H1 (cell line): ENCODE results near the gene ATP6AP1. TPM values are rescaled to one million over a fixed set of nuclear protein-coding genes. Genes with fewer than 3 reads are reported as not detected.

Experiments used
- CTCF ChIA-PET: fragments of 300-600 bp; sonication (Branson Sonifier 250); formaldehyde crosslinking; loops from one replicate; lab custom pipeline; 2021; ENCODE audit not compliant: partially characterized antibody; lab: Charles Lee
- POLR2A ChIA-PET: fragments of 300-600 bp; sonication (Branson Sonifier 250); formaldehyde crosslinking; loops from one replicate; lab custom pipeline; 2021; ENCODE audit warnings: inconsistent platforms; ENCODE audit not compliant: partially characterized antibody; lab: Charles Lee
- DNase-seq, 2 experiments: peaks; one replicate each; pipeline versions ENCODE4 v3.0.0 to v3.0.0-alpha.2; 2010 to 2022; ENCODE audit warnings: low spot score in 2 of 2, low read depth in 1 of 2, mixed read lengths in 1 of 2
- FAIRE-seq: peaks from 2 replicates; lab custom pipeline; 2011; peaks lifted over from hg19 to GRCh38; lab: Jason Lieb, UNC
- H2AFZ ChIP-seq: 2 replicates; pipeline ENCODE4 v1.8.1; 2012; ENCODE audit warnings: low read length, inconsistent platforms
- H2AK5ac ChIP-seq: 2 replicates; pipeline ENCODE4 v1.6.1; 2013; ENCODE audit warnings: low read depth, low read length
- H2BK120ac ChIP-seq: replicated peaks from 2 replicates; pipeline ENCODE3; 2013; ENCODE audit warnings: low read depth, low read length, inconsistent platforms
- H2BK12ac ChIP-seq: 2 replicates; pipeline ENCODE4 v1.6.1; 2013; ENCODE audit warnings: low read depth, low read length
- H2BK15ac ChIP-seq: 2 replicates; pipeline ENCODE4 v1.6.1; 2013; ENCODE audit warnings: low read length
- H2BK20ac ChIP-seq: 2 replicates; pipeline ENCODE4 v1.6.1; 2013; ENCODE audit warnings: low read length
- H2BK5ac ChIP-seq: 2 replicates; pipeline ENCODE4 v1.6.1; 2013; ENCODE audit warnings: low read depth, low read length
- H3K14ac ChIP-seq: 2 replicates; pipeline ENCODE4 v1.6.1; 2013; ENCODE audit warnings: inconsistent platforms; ENCODE audit not compliant: insufficient read length
- H3K18ac ChIP-seq: 2 replicates; pipeline ENCODE4 v1.6.1; 2013; ENCODE audit warnings: low read length; ENCODE audit errors: extremely low read depth
- H3K23ac ChIP-seq: 2 replicates; pipeline ENCODE4 v1.6.1; 2013; ENCODE audit warnings: inconsistent platforms; ENCODE audit not compliant: insufficient read length
- H3K23me2 ChIP-seq: 2 replicates; pipeline ENCODE4 v1.6.1; 2013; ENCODE audit warnings: low read depth, low read length
- H3K27ac ChIP-seq: 2 replicates; pipeline ENCODE4 v1.6.1; 2011; ENCODE audit warnings: low read depth, low read length, inconsistent platforms
- H3K27me3 ChIP-seq, 4 experiments: replicated peaks in 1 of 4; 1 replicate in 1 of 4; 2 replicates in 3 of 4; pipeline versions ENCODE4 v1.6.1 to v1.8.1; 2011 to 2013; ENCODE audit warnings: low read length in 3 of 4, mild to moderate bottlenecking in 3 of 4, inconsistent platforms in 2 of 4, mixed read lengths in 2 of 4, moderate library complexity in 1 of 4; ENCODE audit not compliant: control insufficient read depth in 3 of 4, insufficient read depth in 3 of 4; ENCODE audit errors: extremely low read depth in 1 of 4
- H3K36me3 ChIP-seq, 4 experiments: 2 replicates each; pipeline versions ENCODE4 v1.6.1 to v1.8.1; 2011 to 2013; ENCODE audit warnings: mild to moderate bottlenecking in 4 of 4, low read length in 3 of 4, moderate library complexity in 2 of 4, control low read depth in 1 of 4, inconsistent platforms in 1 of 4; ENCODE audit not compliant: insufficient read depth in 4 of 4, control insufficient read depth in 2 of 4
- H3K4ac ChIP-seq: replicated peaks from 2 replicates; pipeline ENCODE3; 2013; ENCODE audit warnings: low read length, low read depth, mixed read lengths, inconsistent platforms; ENCODE audit not compliant: insufficient read length
- H3K4me1 ChIP-seq, 4 experiments: replicated peaks in 1 of 4; 1 replicate in 1 of 4; 2 replicates in 3 of 4; pipeline versions ENCODE4 v1.6.1 to v1.8.1; 2011 to 2013; ENCODE audit warnings: low read length in 3 of 4, inconsistent platforms in 2 of 4, mixed read lengths in 1 of 4; ENCODE audit not compliant: insufficient read depth in 4 of 4, control insufficient read depth in 3 of 4
- H3K4me2 ChIP-seq, 2 experiments: 2 replicates each; pipeline versions ENCODE4 v1.6.1 to v1.8.1; 2011 to 2013; ENCODE audit warnings: low read depth in 2 of 2, low read length in 2 of 2, control low read depth in 1 of 2, inconsistent platforms in 1 of 2, mild to moderate bottlenecking in 1 of 2; ENCODE audit not compliant: insufficient read depth in 1 of 2
- H3K4me3 ChIP-seq, 4 experiments: fragments of 200-600, 300-600 bp in 1 of 4; sonication (generic), shearing (Covaris generic), sonication (Bioruptor Twin) in 1 of 4; 2 replicates each; pipeline versions ENCODE4 v1.5.1 to v1.8.1; 2011 to 2016; ENCODE audit warnings: low read length in 4 of 4, low read depth in 3 of 4, control low read depth in 2 of 4, inconsistent platforms in 2 of 4, mild to moderate bottlenecking in 2 of 4, mixed read lengths in 1 of 4, moderate library complexity in 1 of 4; ENCODE audit not compliant: insufficient read depth in 2 of 4; ENCODE audit errors: extremely low read depth in 1 of 4
- H3K56ac ChIP-seq: replicated peaks from 2 replicates; pipeline ENCODE3; 2013; ENCODE audit warnings: low read depth, mild to moderate bottlenecking, mixed read lengths, low read length, inconsistent platforms; ENCODE audit not compliant: insufficient read length
- H3K79me1 ChIP-seq: 2 replicates; pipeline ENCODE4 v1.6.1; 2013; ENCODE audit warnings: low read depth, low read length, control low read depth
- H3K79me2 ChIP-seq, 2 experiments: 2 replicates each; pipeline versions ENCODE4 v1.6.1 to v1.8.1; 2012 to 2013; ENCODE audit warnings: low read length in 2 of 2, mild to moderate bottlenecking in 2 of 2, inconsistent platforms in 1 of 2; ENCODE audit not compliant: insufficient read depth in 2 of 2, control insufficient read depth in 1 of 2
- H3K9ac ChIP-seq, 4 experiments: replicated peaks in 1 of 4; 1 replicate in 1 of 4; 2 replicates in 3 of 4; pipeline versions ENCODE4 v1.6.1 to v1.8.1; 2011 to 2013; ENCODE audit warnings: low read depth in 3 of 4, low read length in 3 of 4, control low read depth in 2 of 4, mild to moderate bottlenecking in 2 of 4, moderate library complexity in 2 of 4, inconsistent platforms in 1 of 4; ENCODE audit errors: extremely low read depth in 1 of 4
- H3K9me3 ChIP-seq, 2 experiments: 2 replicates each; pipeline versions ENCODE4 v1.6.1 to v1.8.1; 2012 to 2013; ENCODE audit warnings: mild to moderate bottlenecking in 2 of 2, moderate library complexity in 2 of 2, control low read depth in 1 of 2, inconsistent platforms in 1 of 2, low read depth in 1 of 2, low read length in 1 of 2, mixed read lengths in 1 of 2; ENCODE audit not compliant: insufficient read depth in 2 of 2
- H4K20me1 ChIP-seq, 2 experiments: replicated peaks in 1 of 2; 2 replicates each; pipeline versions ENCODE3 to v1.8.1; 2011 to 2013; ENCODE audit warnings: inconsistent platforms in 2 of 2, low read length in 2 of 2, mild to moderate bottlenecking in 1 of 2; ENCODE audit not compliant: insufficient read depth in 2 of 2, control insufficient read depth in 1 of 2
- H4K5ac ChIP-seq: 2 replicates; pipeline ENCODE4 v1.6.1; 2013; ENCODE audit warnings: low read length, low read depth, mixed read lengths, inconsistent platforms; ENCODE audit not compliant: insufficient read length
- H4K8ac ChIP-seq: 2 replicates; pipeline ENCODE4 v1.8.0; 2013; ENCODE audit warnings: mild to moderate bottlenecking, moderate library complexity, low read length, inconsistent platforms; ENCODE audit not compliant: insufficient read depth; ENCODE audit errors: extremely low read depth
- H4K91ac ChIP-seq: replicated peaks from 2 replicates; pipeline ENCODE3; 2013; ENCODE audit warnings: low read length, mixed read lengths, inconsistent platforms; ENCODE audit not compliant: insufficient read length
- BCL11A ChIP-seq, 2 experiments: IDR thresholded peaks; one replicate each; pipeline ENCODE4 v1.6.1; 2011; ENCODE audit warnings: low read depth in 2 of 2, low read length in 2 of 2, mild to moderate bottlenecking in 2 of 2
- CBX5 ChIP-seq: fragments of 300-800, 300-1000 bp; sonication (generic); IDR thresholded peaks from 2 replicates; pipeline ENCODE4 v1.7.1; 2016; ENCODE audit warnings: antibody characterized with exemption, low read length, low read depth
- CHD1 ChIP-seq: IDR thresholded peaks from 2 replicates; pipeline ENCODE4 v1.6.1; 2012; ENCODE audit warnings: low read depth, low read length, improper control_type of control experiment
- EP300 ChIP-seq, 2 experiments: IDR thresholded peaks; 1 replicate in 1 of 2; 2 replicates in 1 of 2; pipeline ENCODE4 v1.6.1; 2011 to 2012; ENCODE audit warnings: low read depth in 2 of 2, low read length in 2 of 2, mild to moderate bottlenecking in 2 of 2, borderline replicate concordance in 1 of 2, inconsistent platforms in 1 of 2, moderate library complexity in 1 of 2
- JUND ChIP-seq: IDR thresholded peaks from 2 replicates; pipeline ENCODE4 v1.6.1; 2011; ENCODE audit warnings: mild to moderate bottlenecking, improper control_type of control experiment, low read length
- PHF8 ChIP-seq: fragments of 200-600 bp; sonication (generic); conservative IDR thresholded peaks from 2 replicates; pipeline ENCODE4 v1.7.1; 2012; ENCODE audit warnings: low read depth, mild to moderate bottlenecking, inconsistent platforms, low read length, moderate library complexity
- POLR2A ChIP-seq, 2 experiments: IDR thresholded peaks; 1 replicate in 1 of 2; 2 replicates in 1 of 2; pipeline ENCODE4 v1.6.1; 2011; ENCODE audit warnings: low read depth in 2 of 2, low read length in 2 of 2, mild to moderate bottlenecking in 2 of 2; ENCODE audit errors: control extremely low read depth in 1 of 2
- RNF2 ChIP-seq: fragments of 200-900, 300-1000 bp; sonication (generic); IDR thresholded peaks from 2 replicates; pipeline ENCODE4 v1.7.1; 2016; ENCODE audit warnings: borderline replicate concordance, low read depth, mild to moderate bottlenecking, antibody characterized with exemption, low read length; ENCODE audit not compliant: poor library complexity, severe bottlenecking; ENCODE audit errors: missing control alignments
- TAF1 ChIP-seq: IDR thresholded peaks from 2 replicates; pipeline ENCODE4 v1.6.1; 2011; ENCODE audit warnings: mild to moderate bottlenecking, low read depth, low read length
- TBP ChIP-seq: IDR thresholded peaks from 2 replicates; pipeline ENCODE4 v1.6.1; 2011; ENCODE audit warnings: low read depth, low read length, improper control_type of control experiment
- WGBS, 2 experiments: shearing (Covaris generic) in 1 of 2; methylation state at CpG; one replicate each; pipeline versions ENCODE4 v1.1.6 to v1.1.7; 2013 to 2015; ENCODE audit warnings: low lambda C conversion rate in 2 of 2, mixed read lengths in 2 of 2, inconsistent platforms in 1 of 2, low coverage in 1 of 2, missing lambda C conversion rate in 1 of 2; ENCODE audit not compliant: insufficient replicate concordance in 2 of 2, insufficient coverage in 1 of 2, insufficient read length in 1 of 2; ENCODE audit errors: extremely low coverage in 1 of 2, missing lambda C conversion rate in 1 of 2; 5-methylcytosine and 5-hydroxymethylcytosine counted together
- polyA plus RNA-seq, 7 experiments: library from polyadenylated mRNA; depleted of rRNA in 3 of 7; stranded (reverse) in 5 of 7; unstranded in 2 of 7; fragments of >200 nt in 5 of 7; fragments of 200-250 nt in 2 of 7; gene quantifications; 1 replicate in 5 of 7; 2 replicates in 1 of 7; 4 replicates in 1 of 7; pipeline versions ENCODE4 v1.2.1 to v1.2.3, GENCODE V29; 2011 to 2013; ENCODE audit warnings: missing spikeins in 2 of 7, mixed read lengths in 2 of 7
- total RNA-seq: library from RNA; stranded (reverse); fragmentation: NEBNext Ultra II Directional; extraction: Animal tissue kit (Norgen Biotek cat#: 25700); gene quantifications from 2 replicates; pipeline ENCODE4 v1.2.1, GENCODE V29; 2021

The ATP6AP1 gene
- total and polyA plus RNA-seq, 2 of the 8 experiments (the other 6 are each of a cell fraction or from before 2014, with no cell fraction given) = 44.6 to 80.8 TPM

GRCh38 chrX:154458116-154458953 is 29.9 kb downstream of the ATP6AP1 start, which contains the start of gene PLXNA3:
PLXNA3 (plus strand) TSS chrX:154458281; CDS start chrX:154460184, 1,903 bp downstream.
- Histone ChIP-seq H3K4ac (no peak within 1 kb of the TSS), H3K9me3 (no peaks in the 10 kb centered on the region), H3K56ac (no peak within 1 kb of the TSS), H4K91ac (no peak within 1 kb of the TSS), H2BK15ac (no peak within 1 kb of the TSS), H3K36me3 (peaks cover 0 to 4% (median 0%) of the 10 kb centered on the region in 4 experiments; a peak in 4 of 8 replicates), H3K18ac (no peak within 1 kb of the TSS; the same call in 1 of the 2 replicates), H2BK20ac (no peak within 1 kb of the TSS), H3K27ac (no peak within 1 kb of the TSS), H4K5ac (no peak within 1 kb of the TSS), H3K4me1 (peaks cover 0 to 2% (median 0%) of the 10 kb centered on the region in 4 experiments; a peak in 2 of 7 replicates), H2AK5ac (no peak within 1 kb of the TSS), H3K14ac (no peak within 1 kb of the TSS), H3K23me2 (no peaks in the 10 kb centered on the region; the same call in 1 of the 2 replicates), H3K9ac (peak within 1 kb of the TSS in 3 of 4 experiments; percentile 13 to 69 (median 43)), H2AFZ (no peak within 1 kb of the TSS), H2BK12ac (no peak within 1 kb of the TSS), H3K23ac (no peak within 1 kb of the TSS), H4K8ac (peak within 1 kb of the TSS; percentile 79; the same call in 1 of the 2 replicates), H3K79me1 (no peaks in the 10 kb centered on the region), H3K79me2 (no peaks in the 10 kb centered on the region), H2BK120ac (no peak within 1 kb of the TSS), H4K20me1 (no peaks in the 10 kb centered on the region), H3K4me3 (peak within 1 kb of the TSS; percentile 47 to 71 (median 58)), H2BK5ac (no peak within 1 kb of the TSS), H3K4me2 (peak within 1 kb of the TSS; percentile 71 to 77), H3K27me3 (peaks cover 0 to 3% (median 0%) of the 10 kb centered on the region in 4 experiments; a peak in 1 of 7 replicates)
- POLR2A ChIA-PET = interaction anchor here (0.8 to 2.8 kb wide), 13 partner anchors 9 to 87 kb away, joined by 3 to 14 read pairs (median 4); partner anchors contain the start of genes RPL10 and UBL4A
- DNase-seq = peak in 1 of 2 experiments; percentile 62
- no peak for FAIRE-seq
- WGBS, 2 experiments = 12% methylated on average over 3 of the region's 88 CpGs; no CpG with 5 or more reads in 1 of the 2 experiments
- CTCF ChIA-PET = interaction anchor here (1.3 to 2.3 kb wide), 2 partner anchors 14 to 26 kb away, joined by 3 to 11 read pairs; no protein-coding TSS in a partner anchor
- TF ChIP-seq BCL11A (IDR thresholded peaks at IDR 0.05; ENCODE audit: low read depth in 2 of 2, low read length in 2 of 2) (no peak), CBX5 (no peak), CHD1 (no peak), TAF1 (peak; percentile 79), TBP (peak; percentile 71; the same call in 1 of the 2 replicates), JUND (0 out of 2 replicates have a peak, but pooled peaks have one; percentile 30), RNF2 (no peak), PHF8 (peak; percentile 66), EP300 (IDR thresholded peaks at IDR 0.05; ENCODE audit: borderline replicate concordance in 1 of 2, low read depth in 2 of 2, low read length in 2 of 2) (peak in 1 of 2 experiments; percentile 69; a peak in 1 of 3 replicates), POLR2A (IDR thresholded peaks at IDR 0.05; ENCODE audit: control extremely low read depth in 1 of 2, low read depth in 2 of 2, low read length in 2 of 2) (peak in 1 of 2 experiments; percentile 27; a peak in 1 of 3 replicates)
